IMR-90 (cell line): ENCODE data around the gene SLC12A7. TPM values are rescaled to one million over a fixed set of nuclear protein-coding genes. Genes with fewer than 3 reads are reported as not detected.

Experiments
- ATAC-seq: fragments of 200-7000 bp; cut with Tn5 transposase; 2 replicates; pipeline ENCODE4 v1.9.1; 2020; ENCODE audit warnings: low read depth, mild to moderate bottlenecking, moderate library complexity
- BruUV-seq: library from RNA; stranded (reverse); fragments of 400-500 nt; replicated peaks from 2 replicates; lab custom pipeline; 2021; lab: Mats Ljungman, UMichigan
- CTCF ChIA-PET: fragments of 300-600 bp; formaldehyde crosslinking; extraction: SDS; loops from one replicate; lab custom pipeline; 2021; ENCODE audit warnings: antibody characterized with exemption; lab: Yijun Ruan, JAX
- POLR2A ChIA-PET: fragments of 300-600 bp; sonication (Branson Sonifier 250); formaldehyde crosslinking; loops from one replicate; lab custom pipeline; 2022; ENCODE audit warnings: antibody characterized with exemption; ENCODE audit not compliant: unreplicated experiment; lab: Charles Lee
- DNase-seq: peaks from one replicate; pipeline ENCODE4 v3.0.0; 2013
- H2AFZ ChIP-seq: replicated peaks from 2 replicates; pipeline ENCODE3; 2013; ENCODE audit warnings: low read length, mild to moderate bottlenecking; ENCODE audit not compliant: poor library complexity
- H2AK5ac ChIP-seq: 2 replicates; pipeline ENCODE4 v1.6.1; 2013; ENCODE audit warnings: low read depth, low read length, inconsistent platforms
- H2AK9ac ChIP-seq: replicated peaks from 2 replicates; pipeline ENCODE3; 2013; ENCODE audit warnings: mild to moderate bottlenecking, low read depth, low read length, moderate library complexity; ENCODE audit not compliant: poor library complexity
- H2BK120ac ChIP-seq: 2 replicates; pipeline ENCODE4 v1.6.1; 2013; ENCODE audit warnings: low read depth, low read length, inconsistent platforms
- H2BK15ac ChIP-seq: 3 replicates; pipeline ENCODE4 v1.6.1; 2013; ENCODE audit warnings: low read depth, low read length, inconsistent platforms
- H2BK20ac ChIP-seq: 2 replicates; pipeline ENCODE4 v1.6.1; 2013; ENCODE audit warnings: low read depth, mild to moderate bottlenecking, inconsistent platforms, low read length, moderate library complexity
- H2BK5ac ChIP-seq: 2 replicates; pipeline ENCODE4 v1.6.1; 2013; ENCODE audit warnings: mild to moderate bottlenecking, low read depth, low read length, inconsistent platforms; ENCODE audit not compliant: poor library complexity, severe bottlenecking
- H3K14ac ChIP-seq: replicated peaks from 2 replicates; pipeline ENCODE4 v1.6.1; 2013; ENCODE audit warnings: low read depth, low read length, inconsistent platforms
- H3K18ac ChIP-seq: 2 replicates; pipeline ENCODE4 v1.6.1; 2013; ENCODE audit warnings: low read depth, low read length, control low read depth
- H3K23ac ChIP-seq: 2 replicates; pipeline ENCODE4 v1.6.1; 2013; ENCODE audit warnings: low read depth, low read length, inconsistent platforms
- H3K27ac ChIP-seq: 2 replicates; pipeline ENCODE4 v1.5.1; 2013; ENCODE audit warnings: mild to moderate bottlenecking, control low read depth, low read length; ENCODE audit not compliant: insufficient read depth
- H3K27me3 ChIP-seq: 2 replicates; pipeline ENCODE4 v1.6.1; 2013; ENCODE audit warnings: low read length; ENCODE audit not compliant: control insufficient read depth, insufficient read depth
- H3K36me3 ChIP-seq: 2 replicates; pipeline ENCODE4 v1.6.1; 2013; ENCODE audit warnings: low read length, mixed read lengths; ENCODE audit not compliant: control insufficient read depth, insufficient read depth
- H3K4ac ChIP-seq: 2 replicates; pipeline ENCODE4 v1.6.1; 2013; ENCODE audit warnings: low read depth, low read length, inconsistent platforms
- H3K4me1 ChIP-seq: 2 replicates; pipeline ENCODE4 v1.6.1; 2013; ENCODE audit warnings: low read length, mixed read lengths; ENCODE audit not compliant: control insufficient read depth, insufficient read depth
- H3K4me2 ChIP-seq: 2 replicates; pipeline ENCODE4 v1.6.1; 2013; ENCODE audit warnings: low read depth, mild to moderate bottlenecking, control low read depth, low read length, moderate library complexity
- H3K4me3 ChIP-seq: 2 replicates; pipeline ENCODE4 v1.5.1; 2013; ENCODE audit warnings: low read depth, mild to moderate bottlenecking, control low read depth, low read length, moderate library complexity; ENCODE audit not compliant: insufficient read depth
- H3K56ac ChIP-seq: 2 replicates; pipeline ENCODE4 v1.6.1; 2013; ENCODE audit warnings: low read length, inconsistent platforms; ENCODE audit not compliant: insufficient read depth; ENCODE audit errors: extremely low read depth
- H3K79me1 ChIP-seq, 2 experiments: 2 replicates each; pipeline ENCODE4 v1.6.1; 2013; ENCODE audit warnings: low read length in 2 of 2, inconsistent platforms in 1 of 2, low read depth in 1 of 2
- H3K9ac ChIP-seq: 2 replicates; pipeline ENCODE4 v1.6.1; 2013; ENCODE audit warnings: low read depth, low read length, control low read depth
- H3K9me1 ChIP-seq: 2 replicates; pipeline ENCODE4 v1.6.1; 2013; ENCODE audit warnings: low read length, inconsistent platforms; ENCODE audit not compliant: insufficient read depth
- H3K9me3 ChIP-seq: 2 replicates; pipeline ENCODE4 v1.6.1; 2013; ENCODE audit warnings: low read length; ENCODE audit not compliant: control insufficient read depth, insufficient read depth
- H4K20me1 ChIP-seq: 2 replicates; pipeline ENCODE4 v1.6.1; 2013; ENCODE audit warnings: low read length, inconsistent platforms; ENCODE audit not compliant: insufficient read depth
- H4K5ac ChIP-seq: 2 replicates; pipeline ENCODE4 v1.6.1; 2013; ENCODE audit warnings: mild to moderate bottlenecking, low read depth, low read length, control low read depth
- H4K8ac ChIP-seq, 2 experiments: 2 replicates each; pipeline ENCODE4 v1.6.1; 2013; ENCODE audit warnings: low read depth in 2 of 2, low read length in 2 of 2, control low read depth in 1 of 2, inconsistent platforms in 1 of 2
- H4K91ac ChIP-seq: 2 replicates; pipeline ENCODE4 v1.6.1; 2013; ENCODE audit warnings: low read depth, low read length, inconsistent platforms; ENCODE audit not compliant: insufficient read depth
- BHLHE40 ChIP-seq: fragments of 150-350 bp; IDR thresholded peaks from 2 replicates; pipeline ENCODE4 v1.6.1; 2016; ENCODE audit warnings: mild to moderate bottlenecking, low read depth, low read length
- CEBPB ChIP-seq: IDR thresholded peaks from 2 replicates; pipeline ENCODE4 v1.6.1; 2012; ENCODE audit warnings: low read depth, low read length, improper control_type of control experiment
- FOS ChIP-seq: fragments of 150-350 bp; IDR thresholded peaks from 2 replicates; pipeline ENCODE4 v1.6.1; 2016; ENCODE audit warnings: low read depth, low read length
- MAFK ChIP-seq: IDR thresholded peaks from 2 replicates; pipeline ENCODE4 v1.6.1; 2012; ENCODE audit warnings: low read depth, low read length, improper control_type of control experiment
- MAZ ChIP-seq: IDR thresholded peaks from 2 replicates; pipeline ENCODE4 v1.6.1; 2012; ENCODE audit warnings: low read depth, mild to moderate bottlenecking, low read length, improper control_type of control experiment, moderate library complexity, borderline replicate concordance
- MXI1 ChIP-seq: IDR thresholded peaks from 2 replicates; pipeline ENCODE4 v1.6.1; 2012; ENCODE audit warnings: low read depth, mild to moderate bottlenecking, low read length, moderate library complexity, borderline replicate concordance
- NFE2L2 ChIP-seq: fragments of 150-350 bp; IDR thresholded peaks from 2 replicates; pipeline ENCODE4 v1.6.1; 2016; ENCODE audit warnings: low read depth, mild to moderate bottlenecking, low read length
- POLR2A ChIP-seq: IDR thresholded peaks from 2 replicates; pipeline ENCODE4 v1.6.1; 2012; ENCODE audit warnings: mild to moderate bottlenecking, low read depth, low read length
- RAD21 ChIP-seq: IDR thresholded peaks from 2 replicates; pipeline ENCODE4 v1.6.1; 2012; ENCODE audit warnings: low read length, improper control_type of control experiment
- RCOR1 ChIP-seq: IDR thresholded peaks from 2 replicates; pipeline ENCODE4 v1.6.1; 2012; ENCODE audit warnings: mild to moderate bottlenecking, low read length, improper control_type of control experiment; ENCODE audit not compliant: insufficient replicate concordance
- RFX5 ChIP-seq: IDR thresholded peaks from 2 replicates; pipeline ENCODE4 v1.8.0; 2012; ENCODE audit warnings: low read depth, mild to moderate bottlenecking, low read length, moderate library complexity
- SMC3 ChIP-seq: fragments of 150-350 bp; IDR thresholded peaks from 2 replicates; pipeline ENCODE4 v1.6.1; 2016; ENCODE audit warnings: low read depth, mild to moderate bottlenecking, antibody characterized with exemption, low read length, moderate library complexity
- USF2 ChIP-seq: fragments of 150-350 bp; IDR thresholded peaks from 2 replicates; pipeline ENCODE4 v1.6.1; 2017; ENCODE audit warnings: mild to moderate bottlenecking, antibody characterized with exemption, low read length, low read depth
- WGBS, 2 experiments: methylation state at CpG; one replicate each; pipeline versions ENCODE4 v1.1.5 to v1.1.7; 2013; ENCODE audit warnings: missing lambda C conversion rate in 2 of 2; ENCODE audit not compliant: insufficient read length in 1 of 2; ENCODE audit errors: extremely low coverage in 2 of 2; 5-methylcytosine and 5-hydroxymethylcytosine counted together
- dilution Hi-C: fragments of 300-500 bp; cut with HindIII; formaldehyde crosslinking; loops from one replicate; pipeline ENCODE4 v1.14.3; 2018; ENCODE audit warnings: low sequenced_read_pairs; ENCODE audit not compliant: unreplicated experiment
- in situ Hi-C: fragments of 300-500 bp; cut with MboI; formaldehyde crosslinking; loops from 3 replicates; pipeline ENCODE4 v1.14.3; 2019; ENCODE audit warnings: low sequenced_read_pairs, inconsistent platforms, mixed read lengths
- intact Hi-C: fragments of 100-400 bp; cut with micrococcal nuclease; formaldehyde crosslinking; loops from 2 replicates; pipeline ENCODE4 v1.10.0; 2022
- polyA plus RNA-seq, 3 experiments: library from polyadenylated mRNA; depleted of rRNA; stranded (reverse); fragments of >200 nt; gene quantifications; 2 replicates each; pipeline ENCODE4 v1.2.3, GENCODE V29; 2012; ENCODE audit warnings: low replicate concordance in 1 of 3
- total RNA-seq: library from RNA; depleted of rRNA; stranded (reverse); fragments of >200 nt; gene quantifications from 2 replicates; pipeline ENCODE4 v1.2.3, GENCODE V29; 2012
- TF ChIP-seq, protein P1 (sequence below): conservative IDR thresholded peaks from 2 replicates; pipeline ENCODE4 v1.5.1; 2012; ENCODE audit warnings: mild to moderate bottlenecking, low read depth, low read length, improper control_type of control experiment
- TF ChIP-seq, protein P2 (sequence below): fragments of 150-350 bp; IDR thresholded peaks from 2 replicates; pipeline ENCODE4 v1.6.1; 2016; ENCODE audit warnings: low read depth, mild to moderate bottlenecking, low read length, moderate library complexity, borderline replicate concordance

Gene SLC12A7
- total and polyA plus RNA-seq, 2 of the 4 experiments (the other 2 are of a cell fraction) = 3.0 to 6.1 TPM

GRCh38 chr5:1097381-1097987 is 14.4 kb downstream of the SLC12A7 start:
- intact Hi-C loops = no loop called here
- no peak overlapping the region for H3K56ac ChIP-seq
- dilution Hi-C loops = no loop called here
- peaks cover 1% of the 10 kb centered on the region; the same call in 1 of the 2 replicates for H3K36me3 ChIP-seq
- H2BK15ac ChIP-seq = no peak overlapping the region
- POLR2A ChIA-PET = no interaction called here
- no peak overlapping the region for H3K4me2 ChIP-seq
- no peak for ATAC-seq
- H3K4me1 ChIP-seq = no peaks in the 10 kb centered on the region; the same call in 1 of the 2 replicates
- peak overlapping the region; percentile 17 for H2AFZ ChIP-seq
- no peak overlapping the region for H2BK120ac ChIP-seq
- H3K27me3 ChIP-seq = no peaks in the 10 kb centered on the region
- H4K8ac ChIP-seq = no peak overlapping the region
- H4K20me1 ChIP-seq = peaks cover 9% of the 10 kb centered on the region
- no peak overlapping the region for H2AK9ac ChIP-seq
- H3K27ac ChIP-seq = no peak overlapping the region
- no peak overlapping the region for H2AK5ac ChIP-seq
- no peak overlapping the region for H3K4ac ChIP-seq
- H3K9ac ChIP-seq = no peak overlapping the region
- TF ChIP-seq NFE2L2 (no peak), BHLHE40 (no peak), SMC3 (no peak), MXI1 (no peak), POLR2A (no peak), USF2 (no peak), CEBPB (no peak), FOS (no peak), MAZ (no peak), RAD21 (no peak), RCOR1 (no peak), MAFK (no peak), RFX5 (no peak)
- TF ChIP-seq, protein P1, sequence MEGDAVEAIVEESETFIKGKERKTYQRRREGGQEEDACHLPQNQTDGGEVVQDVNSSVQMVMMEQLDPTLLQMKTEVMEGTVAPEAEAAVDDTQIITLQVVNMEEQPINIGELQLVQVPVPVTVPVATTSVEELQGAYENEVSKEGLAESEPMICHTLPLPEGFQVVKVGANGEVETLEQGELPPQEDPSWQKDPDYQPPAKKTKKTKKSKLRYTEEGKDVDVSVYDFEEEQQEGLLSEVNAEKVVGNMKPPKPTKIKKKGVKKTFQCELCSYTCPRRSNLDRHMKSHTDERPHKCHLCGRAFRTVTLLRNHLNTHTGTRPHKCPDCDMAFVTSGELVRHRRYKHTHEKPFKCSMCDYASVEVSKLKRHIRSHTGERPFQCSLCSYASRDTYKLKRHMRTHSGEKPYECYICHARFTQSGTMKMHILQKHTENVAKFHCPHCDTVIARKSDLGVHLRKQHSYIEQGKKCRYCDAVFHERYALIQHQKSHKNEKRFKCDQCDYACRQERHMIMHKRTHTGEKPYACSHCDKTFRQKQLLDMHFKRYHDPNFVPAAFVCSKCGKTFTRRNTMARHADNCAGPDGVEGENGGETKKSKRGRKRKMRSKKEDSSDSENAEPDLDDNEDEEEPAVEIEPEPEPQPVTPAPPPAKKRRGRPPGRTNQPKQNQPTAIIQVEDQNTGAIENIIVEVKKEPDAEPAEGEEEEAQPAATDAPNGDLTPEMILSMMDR = no peak
- TF ChIP-seq, protein P2, sequence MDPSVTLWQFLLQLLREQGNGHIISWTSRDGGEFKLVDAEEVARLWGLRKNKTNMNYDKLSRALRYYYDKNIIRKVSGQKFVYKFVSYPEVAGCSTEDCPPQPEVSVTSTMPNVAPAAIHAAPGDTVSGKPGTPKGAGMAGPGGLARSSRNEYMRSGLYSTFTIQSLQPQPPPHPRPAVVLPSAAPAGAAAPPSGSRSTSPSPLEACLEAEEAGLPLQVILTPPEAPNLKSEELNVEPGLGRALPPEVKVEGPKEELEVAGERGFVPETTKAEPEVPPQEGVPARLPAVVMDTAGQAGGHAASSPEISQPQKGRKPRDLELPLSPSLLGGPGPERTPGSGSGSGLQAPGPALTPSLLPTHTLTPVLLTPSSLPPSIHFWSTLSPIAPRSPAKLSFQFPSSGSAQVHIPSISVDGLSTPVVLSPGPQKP = no peak
- no peak overlapping the region for H2BK5ac ChIP-seq
- no peak overlapping the region for H3K23ac ChIP-seq
- no peak overlapping the region for H3K14ac ChIP-seq
- no peak overlapping the region for H4K91ac ChIP-seq
- peaks cover 0 to 4% of the 10 kb centered on the region in 2 experiments; a peak in 1 of 4 replicates for H3K79me1 ChIP-seq
- WGBS, 2 experiments = 55% methylated on average over 17 of the region's 22 CpGs; no CpG with 5 or more reads in 1 of the 2 experiments
- no peak overlapping the region for H3K4me3 ChIP-seq
- H4K5ac ChIP-seq = no peak overlapping the region
- H3K18ac ChIP-seq = no peak overlapping the region
- DNase-seq = no peak
- no peaks in the 10 kb centered on the region for H3K9me3 ChIP-seq
- CTCF ChIA-PET = no interaction called here
- no peaks in the 10 kb centered on the region for H3K9me1 ChIP-seq
- no TSS peak for BruUV-seq
- in situ Hi-C loops = no loop called here
- H2BK20ac ChIP-seq = no peak overlapping the region
